Osteoblast (primary cell): ENCODE results near the gene ANKRD50. TPM values are rescaled to one million over a fixed set of nuclear protein-coding genes. Genes with fewer than 3 reads are reported as not detected.

Source experiments
- DNase-seq: peaks from one replicate; pipeline ENCODE4 v3.0.0; 2011; ENCODE audit warnings: low spot score, mixed read lengths; ENCODE audit not compliant: insufficient read length; ENCODE audit errors: missing footprints
- H2AFZ ChIP-seq: 2 replicates; pipeline ENCODE4 v1.6.0; 2011; ENCODE audit warnings: mild to moderate bottlenecking, low read length
- H3K27ac ChIP-seq: 2 replicates; pipeline ENCODE4 v1.5.1; 2011; ENCODE audit warnings: mild to moderate bottlenecking, low read depth, low read length, moderate library complexity
- H3K27me3 ChIP-seq: 2 replicates; pipeline ENCODE4 v1.6.0; 2012; ENCODE audit warnings: mild to moderate bottlenecking, control low read depth, inconsistent platforms, low read length, moderate library complexity; ENCODE audit not compliant: insufficient read depth
- H3K36me3 ChIP-seq: 2 replicates; pipeline ENCODE4 v1.5.1; 2011; ENCODE audit warnings: mild to moderate bottlenecking, low read length, control low read depth, moderate library complexity; ENCODE audit not compliant: insufficient read depth
- H3K4me1 ChIP-seq: 2 replicates; pipeline ENCODE4 v1.5.1; 2011; ENCODE audit warnings: mild to moderate bottlenecking, low read length, control low read depth, moderate library complexity; ENCODE audit not compliant: insufficient read depth
- H3K4me2 ChIP-seq: 2 replicates; pipeline ENCODE4 v1.6.0; 2011; ENCODE audit warnings: mild to moderate bottlenecking, low read length; ENCODE audit not compliant: insufficient read depth
- H3K4me3 ChIP-seq: fragments of 200-600 bp; sonication (generic); 3 replicates; pipeline ENCODE4 v1.5.1; 2012; ENCODE audit warnings: mild to moderate bottlenecking, low read length, inconsistent platforms; ENCODE audit not compliant: insufficient read depth
- H3K79me2 ChIP-seq: 2 replicates; pipeline ENCODE4 v1.6.0; 2012; ENCODE audit warnings: mild to moderate bottlenecking, low read length, control low read depth, inconsistent platforms; ENCODE audit not compliant: insufficient read depth
- H3K9me3 ChIP-seq: 2 replicates; pipeline ENCODE4 v1.5.1; 2011; ENCODE audit warnings: low read depth, low read length, control low read depth
- H4K20me1 ChIP-seq: 2 replicates; pipeline ENCODE4 v1.6.0; 2012; ENCODE audit warnings: mild to moderate bottlenecking, low read length, control low read depth; ENCODE audit not compliant: insufficient read depth
- CTCF ChIP-seq: IDR thresholded peaks from 2 replicates; pipeline ENCODE4 v1.5.1; 2011; ENCODE audit warnings: mild to moderate bottlenecking, low read depth, low read length, moderate library complexity; ENCODE audit errors: extremely low read depth
- total RNA-seq: library from RNA; depleted of rRNA; stranded (reverse); fragments of >200 nt; gene quantifications from 2 replicates; pipeline ENCODE4 v1.2.3, GENCODE V29; 2012

Gene ANKRD50
- total RNA-seq, 1 donor: 27.5 TPM

DNA sequence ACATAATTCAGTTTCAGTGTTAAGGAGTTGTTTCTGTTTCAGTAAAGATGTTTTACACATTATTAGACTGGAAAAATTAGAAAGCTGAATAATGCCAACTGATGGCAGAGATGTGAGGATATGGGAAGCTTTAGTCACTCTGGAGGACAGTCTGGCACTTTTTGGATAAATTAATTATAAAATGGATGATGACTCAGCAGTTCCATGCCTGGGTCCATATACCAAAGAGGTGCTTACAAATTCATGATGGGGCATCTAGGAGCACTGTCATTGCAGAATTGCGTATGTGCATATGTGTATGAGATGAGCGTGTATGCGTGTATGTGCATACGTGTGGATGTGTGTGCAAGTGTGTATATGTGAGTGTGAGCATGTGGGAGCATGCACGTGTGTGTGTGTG is 31.2 kb upstream of the ANKRD50 start:
- Histone ChIP-seq H4K20me1 (no peaks in the 10 kb centered on the region), H3K9me3 (no peaks in the 10 kb centered on the region), H3K4me2 (no peak overlapping the region), H2AFZ (no peak overlapping the region), H3K27ac (no peak overlapping the region), H3K27me3 (no peaks in the 10 kb centered on the region), H3K4me1 (no peaks in the 10 kb centered on the region), H3K36me3 (no peaks in the 10 kb centered on the region), H3K4me3 (no peak overlapping the region), H3K79me2 (no peaks in the 10 kb centered on the region)
- TF ChIP-seq CTCF: no peak
- DNase-seq: no peak

DNA sequence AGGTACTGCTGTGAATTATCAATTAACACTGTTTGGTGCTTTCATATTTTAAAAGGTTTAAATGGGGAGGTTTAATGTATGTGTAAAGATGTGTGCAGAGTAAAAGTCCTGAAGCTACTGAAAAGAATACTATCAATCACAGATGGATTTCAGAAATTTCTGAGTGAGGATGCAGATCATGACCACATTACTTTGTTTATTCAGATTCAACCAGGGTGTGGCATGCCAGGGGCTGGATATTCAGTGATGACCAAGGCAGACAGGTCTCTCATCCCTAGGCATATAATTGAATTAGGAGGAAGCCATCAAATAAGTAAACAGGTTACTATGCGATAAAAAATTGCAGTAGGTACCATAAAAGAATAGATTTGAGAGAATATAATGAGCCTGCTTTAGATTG is 28.0 kb upstream of the ANKRD50 start:
- Histone ChIP-seq H3K4me3 (no peak overlapping the region), H3K27ac (no peak overlapping the region), H3K4me2 (no peak overlapping the region), H4K20me1 (no peaks in the 10 kb centered on the region), H3K79me2 (no peaks in the 10 kb centered on the region), H2AFZ (no peak overlapping the region), H3K9me3 (no peaks in the 10 kb centered on the region), H3K36me3 (no peaks in the 10 kb centered on the region), H3K27me3 (no peaks in the 10 kb centered on the region), H3K4me1 (no peaks in the 10 kb centered on the region)
- TF ChIP-seq CTCF: no peak
- no peak for DNase-seq

DNA sequence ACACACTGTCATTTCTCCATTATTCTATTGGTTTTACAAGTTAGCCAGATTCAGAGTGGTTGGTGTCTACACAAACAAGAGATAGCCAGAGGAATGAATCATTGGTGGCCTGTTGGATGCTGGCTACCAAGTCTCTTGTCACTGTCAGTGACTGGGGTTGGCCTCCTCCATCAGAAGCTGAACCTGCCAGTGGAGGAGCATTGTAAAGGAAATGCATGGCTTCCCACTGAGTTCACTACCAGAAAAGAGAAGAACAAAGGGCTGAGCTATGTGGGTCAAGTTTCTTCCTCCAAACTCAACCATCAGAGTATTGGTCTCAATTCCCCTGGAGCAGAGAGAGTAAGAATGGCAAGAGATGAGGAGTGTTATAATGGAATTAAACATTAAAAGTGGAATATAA is 26.5 kb upstream of the ANKRD50 start:
- Histone ChIP-seq H3K36me3 (no peaks in the 10 kb centered on the region), H3K4me2 (no peak overlapping the region), H3K4me3 (no peak overlapping the region), H3K27ac (no peak overlapping the region), H3K4me1 (no peaks in the 10 kb centered on the region), H3K79me2 (no peaks in the 10 kb centered on the region), H4K20me1 (no peaks in the 10 kb centered on the region), H3K27me3 (no peaks in the 10 kb centered on the region), H2AFZ (no peak overlapping the region), H3K9me3 (no peaks in the 10 kb centered on the region)
- DNase-seq: no peak
- no peak for TF ChIP-seq CTCF

DNA sequence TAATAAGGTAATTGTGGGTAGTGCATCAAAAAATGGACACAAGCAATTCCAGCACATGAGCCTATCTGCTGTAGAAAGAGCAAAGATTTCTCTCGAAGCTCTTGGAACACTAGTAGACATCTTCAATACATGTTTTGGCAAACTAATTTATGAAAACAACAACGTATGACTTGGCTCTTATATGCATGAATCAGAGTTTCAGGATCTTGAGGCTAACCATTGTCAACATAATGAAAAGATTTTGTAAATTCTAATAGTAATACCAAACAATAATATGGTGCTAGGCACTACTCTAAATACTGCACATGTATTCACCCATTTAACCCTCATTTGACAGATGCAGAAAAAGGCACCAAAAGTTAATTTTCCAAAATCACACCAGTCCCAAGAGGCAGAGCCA is 25.1 kb upstream of the ANKRD50 start:
- DNase-seq: peak; percentile 42
- Histone ChIP-seq H4K20me1 (no peaks in the 10 kb centered on the region), H3K9me3 (no peaks in the 10 kb centered on the region), H3K36me3 (no peaks in the 10 kb centered on the region), H2AFZ (no peak overlapping the region), H3K4me1 (no peaks in the 10 kb centered on the region), H3K79me2 (no peaks in the 10 kb centered on the region), H3K4me3 (no peak overlapping the region), H3K4me2 (no peak overlapping the region), H3K27ac (no peak overlapping the region), H3K27me3 (no peaks in the 10 kb centered on the region)
- TF ChIP-seq CTCF: no peak
